Neural progenitor cell (in vitro differentiated cells): ENCODE measurements around the gene VEZT.

Experiments used
- EZH2 ChIP-seq: fragments of 200-600 bp; sonication (generic); IDR thresholded peaks from 2 replicates; pipeline ENCODE4 v1.6.1; 2017; ENCODE audit warnings: antibody characterized with exemption, mild to moderate bottlenecking, moderate library complexity
- EZH2phosphoT487 ChIP-seq: fragments of 200-600 bp; sonication (generic); IDR thresholded peaks from 2 replicates; pipeline ENCODE4 v1.6.1; 2017; ENCODE audit warnings: antibody characterized with exemption
- TF ChIP-seq, protein P1 (sequence below): fragments of 200-600 bp; sonication (generic); IDR thresholded peaks from 2 replicates; pipeline ENCODE4 v1.5.1; 2017; ENCODE audit warnings: antibody characterized with exemption, mild to moderate bottlenecking

DNA sequence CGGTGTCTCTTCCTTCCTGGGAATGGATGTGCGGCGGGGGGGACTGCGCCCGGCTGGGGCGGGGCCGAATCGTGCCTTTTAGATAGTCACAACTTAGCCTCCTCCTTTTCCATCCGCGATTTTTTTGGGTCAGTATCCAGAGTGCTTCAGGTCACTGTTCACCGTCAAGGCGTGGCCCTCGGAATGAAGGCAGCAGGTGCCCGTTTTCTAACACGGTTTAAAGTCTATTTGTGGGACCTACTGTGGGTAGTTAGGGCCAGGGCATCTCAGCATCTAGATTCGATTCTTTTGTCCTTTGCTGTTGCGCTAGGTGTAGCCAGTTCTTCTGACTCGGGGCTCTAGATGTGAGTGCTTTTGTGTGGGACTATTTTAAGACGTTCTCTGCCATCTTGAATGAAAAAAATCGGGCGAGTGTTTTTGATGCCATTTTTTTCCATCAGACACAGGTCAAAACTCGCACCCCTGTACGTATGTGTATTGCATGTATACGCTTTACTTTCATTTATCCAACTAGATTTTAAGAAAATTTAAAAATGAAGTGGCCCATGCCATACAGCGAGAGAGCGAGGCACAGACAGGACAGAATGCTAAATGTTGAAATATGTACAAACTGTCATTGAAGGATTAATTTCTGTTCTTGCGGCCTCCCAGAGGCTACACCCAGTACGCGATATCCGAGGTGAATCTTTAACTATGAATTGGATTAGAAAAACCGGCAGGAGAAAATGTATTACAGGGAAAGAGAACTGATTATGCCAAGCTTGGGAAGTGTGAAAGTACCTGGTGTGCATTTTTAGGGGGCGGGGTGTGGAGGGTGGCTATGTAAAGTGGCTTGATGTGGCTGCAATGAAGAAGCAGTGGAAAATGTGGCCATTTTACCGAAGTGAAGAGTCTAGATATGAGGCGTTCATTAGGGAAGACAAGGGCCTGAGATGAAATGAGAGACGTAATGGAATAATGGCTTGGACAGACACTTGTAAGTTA lies 835 bp downstream of the VEZT start:
- TF ChIP-seq EZH2, result no peak
- TF ChIP-seq, protein P1, sequence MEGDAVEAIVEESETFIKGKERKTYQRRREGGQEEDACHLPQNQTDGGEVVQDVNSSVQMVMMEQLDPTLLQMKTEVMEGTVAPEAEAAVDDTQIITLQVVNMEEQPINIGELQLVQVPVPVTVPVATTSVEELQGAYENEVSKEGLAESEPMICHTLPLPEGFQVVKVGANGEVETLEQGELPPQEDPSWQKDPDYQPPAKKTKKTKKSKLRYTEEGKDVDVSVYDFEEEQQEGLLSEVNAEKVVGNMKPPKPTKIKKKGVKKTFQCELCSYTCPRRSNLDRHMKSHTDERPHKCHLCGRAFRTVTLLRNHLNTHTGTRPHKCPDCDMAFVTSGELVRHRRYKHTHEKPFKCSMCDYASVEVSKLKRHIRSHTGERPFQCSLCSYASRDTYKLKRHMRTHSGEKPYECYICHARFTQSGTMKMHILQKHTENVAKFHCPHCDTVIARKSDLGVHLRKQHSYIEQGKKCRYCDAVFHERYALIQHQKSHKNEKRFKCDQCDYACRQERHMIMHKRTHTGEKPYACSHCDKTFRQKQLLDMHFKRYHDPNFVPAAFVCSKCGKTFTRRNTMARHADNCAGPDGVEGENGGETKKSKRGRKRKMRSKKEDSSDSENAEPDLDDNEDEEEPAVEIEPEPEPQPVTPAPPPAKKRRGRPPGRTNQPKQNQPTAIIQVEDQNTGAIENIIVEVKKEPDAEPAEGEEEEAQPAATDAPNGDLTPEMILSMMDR, result no peak
- no peak for TF ChIP-seq EZH2phosphoT487
